ENCODE measurements around the gene F11R. TPM values are rescaled to one million over a fixed set of nuclear protein-coding genes. Genes with fewer than 3 reads are reported as not detected.

F11R gene
- total and polyA plus RNA-seq, 2 of the 4 experiments (the other 2 are of a cell fraction) = 0.79 to 2.2 TPM

- ATAC-seq (ENCODE audit: low read depth) (no peak), DNase-seq (no peak)
- Histone ChIP-seq H4K5ac (ENCODE audit: low read depth, low read length) (no peak overlapping the region), H3K56ac (ENCODE audit: extremely low read depth, insufficient read depth, low read length) (no peak overlapping the region), H3K18ac (ENCODE audit: low read depth, low read length) (no peak overlapping the region), H3K9ac (ENCODE audit: low read depth, low read length) (no peak overlapping the region), H4K91ac (ENCODE audit: insufficient read depth, low read depth, low read length) (no peak overlapping the region), H3K9me3 (ENCODE audit: control insufficient read depth, insufficient read depth, low read length) (no peaks in the 10 kb centered on the region), H2BK20ac (ENCODE audit: low read depth, low read length) (no peak overlapping the region), H2BK5ac (ENCODE audit: low read depth, low read length, poor library complexity, severe bottlenecking) (no peak overlapping the region), H4K8ac (ENCODE audit: low read depth in 2 of 2, low read length in 2 of 2) (no peak overlapping the region), H3K9me1 (ENCODE audit: insufficient read depth, low read length) (no peaks in the 10 kb centered on the region), H2AK5ac (ENCODE audit: low read depth, low read length) (no peak overlapping the region), H2AK9ac (replicated peaks; ENCODE audit: low read depth, low read length, poor library complexity) (no peak overlapping the region), H3K14ac (replicated peaks; ENCODE audit: low read depth, low read length) (no peak overlapping the region), H3K4me3 (ENCODE audit: insufficient read depth, low read depth, low read length) (no peak overlapping the region), H3K4me1 (ENCODE audit: control insufficient read depth, insufficient read depth, low read length) (no peaks in the 10 kb centered on the region; the same call in 1 of the 2 replicates), H2BK120ac (ENCODE audit: low read depth, low read length) (no peak overlapping the region), H3K4ac (ENCODE audit: low read depth, low read length) (no peak overlapping the region), H3K23ac (ENCODE audit: low read depth, low read length) (no peak overlapping the region), H3K79me1 (ENCODE audit: low read depth in 1 of 2, low read length in 2 of 2) (peaks cover 8 to 15% of the 10 kb centered on the region in 2 experiments; a peak in 3 of 4 replicates), H2BK15ac (ENCODE audit: low read depth, low read length) (no peak overlapping the region), H3K36me3 (ENCODE audit: control insufficient read depth, insufficient read depth, low read length) (no peaks in the 10 kb centered on the region), H4K20me1 (ENCODE audit: insufficient read depth, low read length) (no peaks in the 10 kb centered on the region), H3K4me2 (ENCODE audit: low read depth, low read length) (no peak overlapping the region), H2AFZ (replicated peaks; ENCODE audit: low read length, poor library complexity) (no peak overlapping the region), H3K27ac (ENCODE audit: insufficient read depth, low read length) (no peak overlapping the region), H3K27me3 (ENCODE audit: control insufficient read depth, insufficient read depth, low read length) (no peaks in the 10 kb centered on the region)
- ChIA-PET CTCF (no interaction called here), POLR2A (ENCODE audit: unreplicated experiment) (no interaction called here)
- dilution Hi-C loops (cut with HindIII; ENCODE audit: low sequenced_read_pairs, unreplicated experiment) = no loop called here
- intact Hi-C loops (cut with micrococcal nuclease) = loop anchor here (5.0 kb wide), 1 partner anchor 33 kb away; no protein-coding TSS in a partner anchor
- 100% methylated on average over 1 of the region's 5 CpGs; no CpG with 5 or more reads in 1 of the 2 experiments for WGBS, 2 experiments (ENCODE audit: extremely low coverage in 2 of 2, insufficient read length in 1 of 2)
- in situ Hi-C loops (cut with MboI; ENCODE audit: low sequenced_read_pairs) = loop anchor here (5.0 kb wide), 1 partner anchor 52 kb away; no protein-coding TSS in a partner anchor
- no TSS peak for BruUV-seq (replicated peaks)
- TF ChIP-seq MAZ (IDR thresholded peaks at IDR 0.05; ENCODE audit: borderline replicate concordance, low read depth, low read length) = no peak
Measured at GRCh38 chr1:161048949-161049722, 28.2 kb upstream of the F11R start.

All from IMR-90 (cell line).